ENCODE results near the gene FITM1. TPM values are rescaled to one million over a fixed set of nuclear protein-coding genes. Genes with fewer than 3 reads are reported as not detected.

FITM1 gene
- total RNA-seq, 1 donor from 2014 or later, result 0.27 TPM

DNA sequence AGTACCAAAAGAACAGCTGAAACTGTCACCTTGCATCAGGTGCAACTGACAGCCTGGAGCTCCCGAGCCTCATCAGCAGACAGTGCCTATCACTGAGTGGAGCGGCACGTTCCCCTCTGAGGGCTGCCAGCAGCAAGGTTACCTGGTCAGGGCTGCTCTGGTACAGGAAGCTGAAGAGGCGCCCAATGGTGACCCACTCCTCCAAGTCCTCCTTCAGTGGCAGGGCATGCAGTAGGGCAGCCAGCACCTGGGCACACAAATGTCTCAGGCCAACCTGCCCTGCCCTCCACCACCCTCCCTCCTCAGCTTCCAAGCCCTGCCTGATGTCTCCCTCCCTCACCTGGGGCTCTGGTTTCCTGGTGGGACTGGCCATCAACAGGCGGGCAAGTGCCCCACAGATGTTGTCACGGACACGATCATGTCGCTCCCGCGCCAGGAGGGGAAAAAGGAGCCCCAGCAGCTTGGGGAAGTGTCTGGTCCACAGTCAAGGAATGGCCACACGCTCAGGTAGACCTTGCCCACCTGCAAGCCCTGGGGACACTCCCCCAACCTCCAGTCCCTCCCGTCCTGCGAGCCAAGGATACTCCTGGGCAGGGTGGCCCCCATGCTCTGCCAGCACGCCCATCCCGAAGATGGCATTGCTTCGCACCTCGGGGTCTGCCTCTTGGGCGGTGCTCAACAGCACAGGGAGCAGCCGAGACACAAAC is 51.1 kb downstream of the FITM1 start:
- Mint-ChIP-seq H3K27ac (ENCODE audit: unreplicated experiment) (no peak overlapping the region), H3K9me3 (ENCODE audit: low read depth) (no peaks in the 10 kb centered on the region), H3K27me3 (ENCODE audit: low read depth) (no peaks in the 10 kb centered on the region), H3K36me3 (ENCODE audit: low read depth) (peaks cover 21% of the 10 kb centered on the region), H3K4me3 (ENCODE audit: unreplicated experiment) (no peak overlapping the region), H3K4me1 (ENCODE audit: low read depth) (no peaks in the 10 kb centered on the region)
- no peak for DNase-seq (ENCODE audit: low spot score)
- TF ChIP-seq, protein P1, sequence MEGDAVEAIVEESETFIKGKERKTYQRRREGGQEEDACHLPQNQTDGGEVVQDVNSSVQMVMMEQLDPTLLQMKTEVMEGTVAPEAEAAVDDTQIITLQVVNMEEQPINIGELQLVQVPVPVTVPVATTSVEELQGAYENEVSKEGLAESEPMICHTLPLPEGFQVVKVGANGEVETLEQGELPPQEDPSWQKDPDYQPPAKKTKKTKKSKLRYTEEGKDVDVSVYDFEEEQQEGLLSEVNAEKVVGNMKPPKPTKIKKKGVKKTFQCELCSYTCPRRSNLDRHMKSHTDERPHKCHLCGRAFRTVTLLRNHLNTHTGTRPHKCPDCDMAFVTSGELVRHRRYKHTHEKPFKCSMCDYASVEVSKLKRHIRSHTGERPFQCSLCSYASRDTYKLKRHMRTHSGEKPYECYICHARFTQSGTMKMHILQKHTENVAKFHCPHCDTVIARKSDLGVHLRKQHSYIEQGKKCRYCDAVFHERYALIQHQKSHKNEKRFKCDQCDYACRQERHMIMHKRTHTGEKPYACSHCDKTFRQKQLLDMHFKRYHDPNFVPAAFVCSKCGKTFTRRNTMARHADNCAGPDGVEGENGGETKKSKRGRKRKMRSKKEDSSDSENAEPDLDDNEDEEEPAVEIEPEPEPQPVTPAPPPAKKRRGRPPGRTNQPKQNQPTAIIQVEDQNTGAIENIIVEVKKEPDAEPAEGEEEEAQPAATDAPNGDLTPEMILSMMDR (IDR thresholded peaks at IDR 0.05), result no peak

Small RNAs within 50 kb of the gene (microRNA-seq; reads per million reads assigned to microRNA genes)
- not detected for gene MIR7703 (ENCODE audit: borderline number of aligned reads)

Other genes starting within 250 kb of the FITM1 start
- gene DHRS4, start 176.9 kb upstream of the FITM1 start, total RNA-seq, result 16.8 to 18.2 TPM (median 16.9 TPM) in 3 replicates
- gene DHRS4L2, start 141.7 kb upstream of the FITM1 start, total RNA-seq, result 11.9 to 17.7 TPM (median 13.9 TPM) in 3 replicates
- gene CARMIL3, start 78.7 kb upstream of the FITM1 start, total RNA-seq, result 0.34 to 0.60 TPM (median 0.54 TPM) in 3 replicates
- gene CPNE6, start 59.1 kb upstream of the FITM1 start, total RNA-seq, result not detected in 3 replicates
- gene PCK2, start 36.3 kb upstream of the FITM1 start, total RNA-seq, result 18.7 to 126 TPM (median 118 TPM) in 3 replicates
- 30.7 to 41.5 TPM (median 32.9 TPM) in 3 replicates for gene DCAF11, start 15.9 kb upstream of the FITM1 start, total RNA-seq
- gene NRL, start 15.7 kb upstream of the FITM1 start, total RNA-seq, result 1.2 to 1.6 TPM (median 1.3 TPM) in 3 replicates
- 59.2 to 76.1 TPM (median 64.9 TPM) in 3 replicates for gene PSME1, start 5.5 kb downstream of the FITM1 start, total RNA-seq
- 14.0 to 15.3 TPM (median 14.8 TPM) in 3 replicates for gene EMC9, start 10.9 kb downstream of the FITM1 start, total RNA-seq
- gene PSME2, start 16.0 kb downstream of the FITM1 start, total RNA-seq, result 53.6 to 78.7 TPM (median 59.7 TPM) in 3 replicates
- gene RNF31, start 16.8 kb downstream of the FITM1 start, total RNA-seq, result 38.8 to 50.6 TPM (median 45.8 TPM) in 3 replicates
- gene IRF9, start 30.6 kb downstream of the FITM1 start, total RNA-seq, result 28.9 to 38.4 TPM (median 37.8 TPM) in 3 replicates
- 4.4 to 7.9 TPM (median 5.0 TPM) in 3 replicates for gene REC8, start 41.4 kb downstream of the FITM1 start, total RNA-seq
- gene IPO4, start 58.2 kb downstream of the FITM1 start, total RNA-seq, result 26.7 to 46.2 TPM (median 27.4 TPM) in 3 replicates
- gene TM9SF1, start 64.8 kb downstream of the FITM1 start, total RNA-seq, result 60.3 to 92.0 TPM (median 61.0 TPM) in 3 replicates
- 0.46 TPM in 1 of 3 replicates, not detected in the others for gene TSSK4, start 75.0 kb downstream of the FITM1 start, total RNA-seq
- 33.1 to 36.1 TPM (median 35.3 TPM) in 3 replicates for gene CHMP4A, start 82.8 kb downstream of the FITM1 start, total RNA-seq
- 23.2 to 25.7 TPM (median 23.6 TPM) in 3 replicates for gene MDP1, start 85.4 kb downstream of the FITM1 start, total RNA-seq
- 154 to 169 TPM (median 159 TPM) in 3 replicates for gene NEDD8, start 101.7 kb downstream of the FITM1 start, total RNA-seq
- 43.1 to 66.5 TPM (median 47.9 TPM) in 3 replicates for gene GMPR2, start 102.3 kb downstream of the FITM1 start, total RNA-seq
- gene TINF2, start 112.0 kb downstream of the FITM1 start, total RNA-seq, result 60.1 to 85.5 TPM (median 72.6 TPM) in 3 replicates
- 3.2 to 5.0 TPM (median 3.3 TPM) in 3 replicates for gene TGM1, start 132.5 kb downstream of the FITM1 start, total RNA-seq
- gene RABGGTA, start 140.9 kb downstream of the FITM1 start, total RNA-seq, result 27.0 to 34.9 TPM (median 27.4 TPM) in 3 replicates
- 25.6 to 41.4 TPM (median 29.3 TPM) in 3 replicates for gene DHRS1, start 169.1 kb downstream of the FITM1 start, total RNA-seq
- 19.4 to 30.4 TPM (median 20.7 TPM) in 3 replicates for gene NOP9, start 169.2 kb downstream of the FITM1 start, total RNA-seq
- not detected in 3 replicates for gene CIDEB, start 177.3 kb downstream of the FITM1 start, total RNA-seq
- 8.8 to 18.4 TPM (median 9.1 TPM) in 3 replicates for gene LTB4R2, start 179.5 kb downstream of the FITM1 start, total RNA-seq
- 6.1 to 12.0 TPM (median 7.3 TPM) in 3 replicates for gene LTB4R, start 180.8 kb downstream of the FITM1 start, total RNA-seq
- gene ADCY4, start 204.4 kb downstream of the FITM1 start, total RNA-seq, result 1.5 to 5.2 TPM (median 3.3 TPM) in 3 replicates
- gene RIPK3, start 209.3 kb downstream of the FITM1 start, total RNA-seq, result 0.80 to 1.3 TPM (median 0.90 TPM) in 3 replicates
- gene NFATC4, start 237.5 kb downstream of the FITM1 start, total RNA-seq, result 93.4 to 99.2 TPM (median 97.7 TPM) in 3 replicates

Data from chondrocyte (in vitro differentiated cells).